ENCODE data around the gene CCNG2. TPM values are rescaled to one million over a fixed set of nuclear protein-coding genes. Genes with fewer than 3 reads are reported as not detected.

Gene CCNG2
- total and polyA plus RNA-seq, 10 of the 15 experiments (the other 5 are each of a cell fraction or from before 2014, with no cell fraction given), result 1.9 to 70.6 (median 5.9) TPM

- TF ChIP-seq REST (IDR thresholded peaks at IDR 0.05; ENCODE audit: low read depth, low read length) (no peak), BRCA1 (IDR thresholded peaks at IDR 0.05; ENCODE audit: low read depth, low read length) (no peak), CHD4 (IDR thresholded peaks at IDR 0.05) (no peak), ZNF592 (IDR thresholded peaks at IDR 0.05) (no peak), E4F1 (IDR thresholded peaks at IDR 0.05; ENCODE audit: borderline replicate concordance, partially characterized antibody) (no peak), SMC3 (IDR thresholded peaks at IDR 0.05; ENCODE audit: borderline replicate concordance, low read length) (no peak), SUZ12 (IDR thresholded peaks at IDR 0.05; ENCODE audit: unreplicated experiment) (no peak)
Measured at GRCh38 chr4:77183777-77184420, 26.9 kb downstream of the CCNG2 start (continued).

All from GM12878 (cell line).